ENCODE measurements around the gene CRY2. TPM values are rescaled to one million over a fixed set of nuclear protein-coding genes. Genes with fewer than 3 reads are reported as not detected.

CRY2 gene
- total RNA-seq, 6 experiments from 2014 or later = 12.5 to 16.4 (median 14.1) TPM

GRCh38 chr11:45853332-45854219 is 6.3 kb downstream of the CRY2 start:
- TF ChIP-seq CTCF (IDR thresholded peaks at IDR 0.05) = no peak
- no peak for DNase-seq
- peaks cover 51% of the 10 kb centered on the region for H3K4me1 Mint-ChIP-seq (ENCODE audit: low read depth)
- H3K36me3 Mint-ChIP-seq (ENCODE audit: low read depth) = no peaks in the 10 kb centered on the region
- no peak overlapping the region for H3K4me3 Mint-ChIP-seq
- no peaks in the 10 kb centered on the region for H3K9me3 Mint-ChIP-seq
- no peaks in the 10 kb centered on the region; the same call in 1 of the 2 replicates for H3K27me3 Mint-ChIP-seq (ENCODE audit: insufficient read depth)
- H3K27ac Mint-ChIP-seq = no peak overlapping the region

- Mint-ChIP-seq H3K27ac (no peak overlapping the region), H3K36me3 (ENCODE audit: low read depth) (no peaks in the 10 kb centered on the region)
- TF ChIP-seq CTCF (IDR thresholded peaks at IDR 0.05) = no peak
Measured at GRCh38 chr11:45855308-45855707, 8.0 kb downstream of the CRY2 start.

GRCh38 chr11:45856044-45856468 is 8.8 kb downstream of the CRY2 start:
- H3K27ac Mint-ChIP-seq = peak overlapping the region; percentile 64
- no peaks in the 10 kb centered on the region for H3K36me3 Mint-ChIP-seq (ENCODE audit: low read depth)
- H3K27me3 Mint-ChIP-seq (ENCODE audit: insufficient read depth) = no peaks in the 10 kb centered on the region; the same call in 1 of the 2 replicates
- H3K4me3 Mint-ChIP-seq = no peak overlapping the region
- no peaks in the 10 kb centered on the region for H3K9me3 Mint-ChIP-seq
- H3K4me1 Mint-ChIP-seq (ENCODE audit: low read depth) = peaks cover 54% of the 10 kb centered on the region
- TF ChIP-seq CTCF (IDR thresholded peaks at IDR 0.05) = no peak
- no peak for DNase-seq

More at GRCh38 chr11:45855308-45855707, 8.0 kb downstream of the CRY2 start:
- Mint-ChIP-seq H3K9me3 (no peaks in the 10 kb centered on the region), H3K27me3 (ENCODE audit: insufficient read depth) (no peaks in the 10 kb centered on the region; the same call in 1 of the 2 replicates), H3K4me3 (no peak overlapping the region), H3K4me1 (ENCODE audit: low read depth) (peaks cover 55% of the 10 kb centered on the region)
- DNase-seq = no peak

- no peak for TF ChIP-seq CTCF (IDR thresholded peaks at IDR 0.05)
- Mint-ChIP-seq H3K4me1 (ENCODE audit: low read depth) (peaks cover 54% of the 10 kb centered on the region), H3K9me3 (no peaks in the 10 kb centered on the region), H3K36me3 (ENCODE audit: low read depth) (peaks cover 6% of the 10 kb centered on the region; the same call in 1 of the 2 replicates), H3K27me3 (ENCODE audit: insufficient read depth) (no peaks in the 10 kb centered on the region; the same call in 1 of the 2 replicates), H3K4me3 (peak overlapping the region; percentile 52), H3K27ac (peak overlapping the region; percentile 94)
- DNase-seq = peak; percentile 93
Measured at GRCh38 chr11:45857961-45858474, 10.7 kb downstream of the CRY2 start.

- TF ChIP-seq CTCF (IDR thresholded peaks at IDR 0.05) = no peak
- Mint-ChIP-seq H3K27ac (peak overlapping the region; percentile 94), H3K36me3 (ENCODE audit: low read depth) (peaks cover 9% of the 10 kb centered on the region; the same call in 1 of the 2 replicates), H3K4me1 (ENCODE audit: low read depth) (peaks cover 54% of the 10 kb centered on the region), H3K27me3 (ENCODE audit: insufficient read depth) (no peaks in the 10 kb centered on the region; the same call in none of the 2 replicates), H3K4me3 (peak overlapping the region; percentile 52), H3K9me3 (no peaks in the 10 kb centered on the region)
- DNase-seq = no peak
Measured at GRCh38 chr11:45858751-45859398, 11.6 kb downstream of the CRY2 start.
